Activated T-helper 9 cell treated with anti-CD3 and anti-CD28 coated beads, Interleukin-2, amount 50 U/mL, for 16 hours (primary cell): ENCODE results near the gene MRPS2.

Source experiments
- DNase-seq: peaks from one replicate; pipeline ENCODE4 v3.0.0-alpha.2; 2020; ENCODE audit warnings: low read depth

The MRPS2 gene

DNA sequence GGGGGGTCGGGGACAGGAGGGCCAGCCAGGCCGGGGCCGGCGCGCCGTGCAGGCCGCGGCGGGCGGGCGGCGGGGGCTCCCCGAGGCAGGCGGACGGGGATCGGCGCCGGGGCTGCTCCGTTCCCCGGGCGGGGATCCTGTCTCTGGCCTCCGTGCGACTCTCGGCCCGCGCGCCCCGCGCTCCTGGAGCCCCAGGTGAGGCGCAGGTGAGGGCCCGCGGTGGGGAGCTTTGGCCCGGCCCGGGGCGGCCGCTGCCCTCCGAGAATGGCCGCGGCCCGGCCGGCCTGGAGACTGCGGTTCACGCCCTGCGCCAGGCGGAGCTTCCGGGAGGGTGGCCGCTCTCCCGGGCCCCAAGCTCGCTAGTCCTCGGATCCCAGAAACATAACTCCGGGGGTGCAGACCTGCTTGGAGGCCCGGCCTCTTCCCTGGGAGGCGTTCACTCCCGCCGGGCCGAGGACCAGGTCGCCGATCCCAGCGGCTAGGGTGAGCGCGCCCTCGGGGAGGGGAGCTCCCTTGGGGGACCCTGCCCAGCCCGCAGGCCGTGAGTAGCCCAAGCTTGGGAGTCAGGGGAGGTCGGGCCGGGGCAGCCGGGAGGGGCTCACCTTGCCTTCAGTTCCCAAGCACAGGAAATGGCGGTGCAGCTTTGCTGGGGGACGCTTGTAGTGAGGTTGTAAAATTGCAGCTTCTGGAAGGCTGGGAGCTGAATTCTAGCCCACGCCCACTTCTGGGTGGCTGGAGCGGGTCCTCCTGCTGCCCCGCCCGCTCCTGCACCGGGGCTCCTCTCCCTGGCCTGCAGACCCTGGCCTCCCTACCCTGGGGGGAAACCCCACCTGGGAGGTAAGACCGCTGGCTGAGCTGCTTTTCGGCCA, 20.2 kb upstream of the MRPS2 start:
- no peak for DNase-seq

DNA sequence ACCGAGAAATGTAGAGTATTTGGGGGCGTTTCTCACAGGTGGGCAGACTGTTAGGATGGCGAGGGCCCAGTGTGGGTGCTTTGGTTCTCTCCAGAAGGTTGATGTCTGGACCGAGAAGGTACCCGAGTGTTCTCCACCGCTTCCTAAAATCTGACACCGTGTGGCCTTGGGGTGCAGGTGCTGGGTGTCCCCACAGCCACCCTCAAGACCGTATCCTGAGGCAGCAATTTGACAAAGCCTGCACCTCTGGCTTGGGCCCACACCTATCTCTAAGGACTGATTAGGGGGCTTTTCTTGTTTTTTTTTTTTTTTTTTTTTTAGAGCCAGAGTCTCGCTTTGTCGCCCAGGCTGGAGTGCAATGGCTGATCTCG, 19.6 kb upstream of the MRPS2 start:
- no peak for DNase-seq

DNA sequence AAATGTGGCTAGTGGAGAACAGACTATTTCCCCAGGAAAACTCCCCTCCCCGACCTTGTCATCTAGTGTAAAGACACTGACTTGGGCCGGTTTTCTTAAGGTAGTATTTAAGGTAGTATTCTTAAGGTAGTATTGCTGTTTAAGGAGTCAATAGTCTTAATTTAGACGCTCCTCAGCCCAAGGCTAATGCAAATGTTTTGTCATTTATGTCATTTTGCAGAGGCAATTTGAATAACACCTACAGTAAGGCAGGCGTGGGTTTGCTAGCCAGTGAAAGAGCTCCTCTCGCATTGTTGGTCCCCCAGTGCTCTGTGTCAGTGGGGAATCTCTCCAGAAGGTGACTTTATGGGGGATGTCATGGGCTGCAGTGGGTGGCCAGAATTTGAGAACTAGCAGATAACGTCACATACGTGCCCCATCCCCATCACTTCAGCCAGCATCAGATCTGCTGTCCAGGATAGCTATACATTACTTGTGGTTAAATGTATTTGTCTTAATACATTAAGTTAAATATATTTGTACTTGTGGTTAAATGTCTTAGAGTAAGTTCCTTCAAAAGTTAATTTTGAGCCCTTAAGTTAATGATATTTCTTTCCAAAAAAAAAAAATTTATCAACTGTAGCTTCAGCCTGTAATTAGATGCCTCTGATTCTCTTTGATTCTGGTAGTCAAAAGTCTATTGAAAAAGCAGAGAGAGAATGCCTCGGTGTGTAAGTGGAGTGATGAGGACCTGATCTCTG, 18.3 kb upstream of the MRPS2 start:
- no peak for DNase-seq

DNA sequence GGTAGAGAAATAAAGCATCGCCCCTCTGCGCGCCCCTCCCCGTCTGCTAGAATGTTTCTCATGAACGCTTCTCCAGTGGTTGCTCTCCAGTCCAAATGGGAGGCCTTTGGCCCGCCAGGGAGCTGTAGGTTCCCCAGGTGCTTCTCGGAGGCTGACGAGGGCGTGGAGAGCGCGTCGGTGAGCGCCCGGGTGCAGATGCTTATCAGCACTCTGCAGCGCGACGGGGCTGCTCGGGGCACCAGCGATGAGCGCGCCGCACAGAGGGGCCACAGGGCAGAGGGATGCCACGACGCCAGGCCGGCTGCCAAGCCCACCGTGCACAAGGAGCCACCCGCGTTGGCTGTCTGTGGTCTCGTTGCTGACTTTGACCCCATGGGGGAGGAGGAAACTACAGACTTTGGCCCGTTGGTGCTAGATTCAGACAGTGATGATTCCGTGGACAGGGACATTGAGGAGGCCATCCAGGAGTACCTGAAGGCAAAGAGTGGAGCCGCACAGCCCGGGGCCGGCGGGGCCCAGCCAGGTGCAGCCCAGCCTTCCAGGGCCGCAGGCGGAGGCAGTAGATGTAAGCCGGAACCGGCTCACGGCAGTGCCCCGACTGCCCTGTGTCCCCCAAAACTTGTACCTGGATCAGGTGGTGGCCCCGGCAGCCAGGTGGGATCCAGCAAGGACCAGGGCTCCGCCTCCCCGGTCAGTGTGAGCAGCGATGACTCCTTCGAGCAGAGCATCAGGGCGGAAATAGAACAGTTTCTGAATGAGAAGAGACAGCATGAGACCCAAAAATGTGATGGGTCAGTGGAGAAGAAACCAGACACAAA, 15.8 kb upstream of the MRPS2 start:
- DNase-seq: no peak

DNA sequence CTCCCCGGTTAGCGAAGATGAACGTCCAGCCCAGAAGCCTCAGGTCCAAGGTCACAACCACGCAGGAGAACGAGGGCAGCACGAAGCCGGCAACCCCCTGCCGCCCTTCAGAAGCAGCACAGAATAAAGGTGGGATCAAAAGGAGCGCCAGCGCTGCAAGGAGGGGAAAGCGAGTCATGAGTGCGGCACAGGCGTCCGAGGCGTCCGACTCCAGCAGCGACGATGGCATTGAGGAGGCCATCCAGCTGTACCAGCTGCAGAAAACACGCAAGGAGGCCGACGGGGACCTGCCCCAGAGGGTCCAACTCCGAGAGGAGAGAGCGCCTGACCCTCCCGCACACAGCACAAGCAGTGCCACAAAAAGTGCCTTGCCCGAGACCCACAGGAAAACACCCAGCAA, 15.1 kb upstream of the MRPS2 start:
- no peak for DNase-seq

DNA sequence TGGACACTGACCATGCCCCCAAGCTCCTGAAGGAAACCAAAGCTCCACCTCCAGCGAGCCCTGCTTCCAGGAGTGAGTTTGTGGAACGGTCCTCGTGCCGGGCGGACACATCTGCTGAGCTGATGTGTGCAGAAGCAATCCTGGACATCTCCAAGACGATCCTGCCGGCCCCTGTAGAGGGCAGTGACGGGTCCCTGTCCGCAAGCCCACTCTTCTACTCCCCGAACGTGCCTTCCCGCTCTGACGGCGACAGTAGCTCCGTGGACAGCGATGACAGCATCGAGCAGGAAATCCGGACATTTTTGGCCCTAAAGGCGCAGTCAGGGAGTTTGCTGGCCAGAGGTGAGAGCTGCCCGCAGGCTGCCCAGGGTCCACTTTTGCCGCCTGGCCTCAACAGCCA, 14.7 kb upstream of the MRPS2 start:
- no peak for DNase-seq

DNA sequence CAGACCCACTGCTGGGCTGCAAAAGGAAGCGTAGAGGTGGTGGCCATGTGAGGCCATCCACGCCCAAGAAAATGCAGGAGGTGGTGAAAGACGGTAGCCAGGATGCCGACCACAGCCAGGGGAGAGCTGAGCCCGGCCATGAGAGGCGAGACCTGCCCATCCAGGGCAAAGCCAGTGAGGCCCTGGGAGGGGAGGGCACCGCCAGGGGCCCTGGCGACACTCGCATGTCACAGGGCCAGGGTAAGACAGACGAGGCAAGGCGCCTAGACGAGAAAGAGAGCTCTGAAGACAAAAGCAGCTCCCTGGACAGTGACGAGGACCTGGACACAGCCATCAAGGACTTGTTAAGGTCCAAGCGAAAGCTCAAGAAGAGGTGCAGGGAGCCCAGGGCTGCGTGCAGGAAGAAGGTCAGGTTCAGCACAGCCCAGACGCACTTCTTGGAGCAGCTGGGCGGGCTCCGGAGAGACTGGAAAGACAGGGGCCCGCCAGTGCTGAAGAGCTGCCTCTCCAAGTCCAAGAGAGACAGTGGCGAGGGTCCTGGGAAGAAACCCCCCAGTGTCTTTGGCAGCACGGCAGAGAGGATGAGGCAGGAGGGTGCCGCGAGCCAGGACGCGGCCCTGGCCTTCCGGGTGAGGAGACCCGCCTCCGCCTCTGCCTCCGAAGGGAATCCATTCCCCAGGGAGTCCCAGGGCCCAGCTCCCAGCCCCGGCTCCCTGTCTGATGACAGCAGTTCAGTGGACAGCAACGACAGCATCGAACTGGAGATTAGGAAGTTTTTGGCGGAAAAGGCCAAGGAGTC, 14.0 kb upstream of the MRPS2 start:
- no peak for DNase-seq

DNA sequence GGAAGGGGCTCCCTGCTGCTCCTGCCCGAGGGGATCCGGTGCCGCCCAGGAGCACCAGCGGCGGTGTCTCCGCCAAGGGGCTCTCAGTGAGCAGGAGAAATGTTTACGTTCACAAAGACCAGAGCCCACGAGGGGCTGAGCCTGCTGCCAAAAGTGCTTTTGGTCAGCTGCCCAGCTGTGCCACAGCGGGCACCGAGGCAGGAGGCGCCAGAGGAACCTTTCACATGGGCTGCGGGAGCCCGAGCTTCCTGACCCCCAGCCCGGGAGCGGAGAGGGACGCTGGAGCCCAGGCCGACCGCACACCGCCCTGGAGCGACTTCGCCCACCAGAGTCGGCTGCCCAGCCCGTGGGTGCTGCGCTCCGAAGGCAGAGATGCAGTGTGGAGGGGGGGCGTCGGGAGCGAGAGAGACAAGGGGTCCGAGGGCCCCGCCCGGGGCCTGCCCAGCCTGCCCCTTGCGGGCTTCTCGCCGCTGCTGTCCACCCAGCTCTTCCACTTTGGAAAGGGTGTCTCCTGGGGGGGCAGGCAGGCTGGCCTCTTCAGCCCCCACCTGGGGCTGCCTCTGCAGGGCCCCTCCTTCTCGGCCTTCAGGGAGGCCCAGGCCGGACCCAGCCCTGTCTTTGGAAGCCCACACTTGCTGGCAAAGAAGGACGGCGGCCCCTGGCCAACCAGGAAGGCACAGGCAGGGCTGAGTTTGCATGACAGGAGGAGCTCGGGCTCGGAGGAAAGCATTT, 13.0 kb upstream of the MRPS2 start:
- no peak for DNase-seq

DNA sequence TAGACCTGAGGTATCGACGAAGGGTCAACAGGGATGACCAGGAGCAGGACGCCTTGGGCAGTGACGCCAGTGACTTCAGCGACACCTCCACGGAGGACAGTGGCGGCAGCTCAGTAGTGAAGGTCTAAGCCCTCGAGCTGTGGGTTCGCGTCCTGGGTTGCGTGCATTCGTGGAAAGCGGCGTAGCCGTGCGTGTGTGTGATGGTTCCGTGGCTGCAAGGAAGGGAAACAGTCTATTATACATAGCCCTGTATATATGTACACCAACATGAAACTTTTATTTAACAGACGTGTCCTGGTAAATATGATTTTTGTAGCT, 12.5 kb upstream of the MRPS2 start:
- no peak for DNase-seq

DNA sequence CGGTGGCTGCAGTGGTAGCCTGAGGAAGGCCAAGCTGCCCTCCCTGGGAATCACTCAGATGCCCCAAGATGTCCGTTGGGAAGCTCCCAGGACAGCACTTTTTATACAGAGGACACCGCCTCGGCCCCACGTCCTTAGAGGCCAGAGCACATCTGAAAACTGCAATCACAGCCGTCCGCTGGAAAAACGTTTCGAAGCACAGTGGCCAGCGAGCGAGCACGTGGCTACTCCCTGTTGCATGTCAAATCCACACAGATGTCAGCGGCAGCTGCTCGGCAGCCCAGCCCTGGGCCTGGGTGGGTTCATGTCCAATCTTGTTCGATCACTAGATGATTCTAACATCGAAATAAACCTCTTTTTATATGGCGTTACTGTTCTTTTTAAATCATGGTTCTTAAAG, 12.0 kb upstream of the MRPS2 start:
- DNase-seq: no peak

DNA sequence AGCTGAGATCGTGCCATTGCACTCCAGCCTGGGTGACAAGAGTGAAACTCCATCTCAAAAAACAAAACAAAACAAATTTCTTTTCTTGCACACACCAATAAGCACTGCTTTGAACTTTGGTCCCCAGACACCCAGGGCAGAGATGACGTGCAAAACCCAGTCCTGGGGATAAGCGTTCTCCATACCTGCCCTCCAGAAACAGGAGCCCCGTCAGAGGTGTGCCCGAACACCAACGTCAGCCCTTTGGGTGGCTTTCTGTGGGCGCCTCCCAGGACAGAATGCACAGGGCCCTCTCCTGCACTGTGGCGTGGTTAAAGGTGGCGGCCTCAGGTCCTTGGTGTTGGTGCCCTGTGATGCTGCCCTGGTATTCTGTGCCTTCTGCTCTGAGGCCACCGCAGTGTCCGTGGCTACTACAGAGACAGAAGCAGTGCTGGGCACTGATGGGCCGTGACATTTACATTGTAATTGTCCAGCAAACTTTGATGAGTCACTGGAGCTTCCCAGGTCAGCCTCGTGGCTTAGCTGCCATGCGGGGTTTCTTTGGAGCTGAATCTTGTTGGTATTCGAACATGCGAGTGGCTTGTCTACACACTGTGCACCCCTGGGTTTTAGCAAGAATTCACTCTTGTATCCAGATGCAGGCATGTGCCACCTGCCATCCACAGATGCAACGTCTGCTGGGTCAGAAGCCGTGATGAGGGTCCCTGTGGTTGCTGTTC, 11.1 kb upstream of the MRPS2 start:
- no peak for DNase-seq

DNA sequence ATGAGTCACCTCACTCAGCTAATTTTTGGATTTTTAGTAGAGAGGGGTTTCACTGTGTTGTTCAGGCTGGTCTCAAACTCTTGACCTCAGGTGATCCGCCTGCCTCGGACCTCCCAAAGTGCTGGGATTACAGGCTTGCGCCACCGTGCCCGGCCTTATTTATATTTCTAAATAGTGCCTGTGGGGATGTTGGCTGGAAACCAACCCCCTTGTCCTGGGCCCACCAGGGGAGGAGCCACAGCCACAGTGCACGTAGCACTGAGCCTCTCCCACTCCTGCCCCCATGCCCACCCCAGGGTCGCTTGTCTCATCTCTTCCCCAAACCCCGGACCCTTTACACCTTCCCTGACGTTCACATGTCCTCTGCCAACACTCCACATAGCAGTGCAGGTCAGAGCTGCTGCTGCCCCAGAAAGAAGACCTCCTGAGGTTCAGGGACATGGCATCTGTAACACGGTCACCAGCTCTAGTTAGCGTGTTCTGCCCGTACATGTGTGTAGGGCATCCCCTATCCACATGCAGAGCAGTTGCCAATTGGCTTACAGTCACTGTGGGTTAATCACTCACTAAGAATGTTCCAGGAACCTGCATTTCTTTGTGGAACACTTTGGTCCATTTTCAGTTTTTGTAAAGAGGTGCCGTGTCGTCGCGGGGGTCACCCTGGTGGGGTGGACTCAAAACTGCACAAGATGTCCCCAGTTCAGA, 10.2 kb upstream of the MRPS2 start:
- DNase-seq: no peak

DNA sequence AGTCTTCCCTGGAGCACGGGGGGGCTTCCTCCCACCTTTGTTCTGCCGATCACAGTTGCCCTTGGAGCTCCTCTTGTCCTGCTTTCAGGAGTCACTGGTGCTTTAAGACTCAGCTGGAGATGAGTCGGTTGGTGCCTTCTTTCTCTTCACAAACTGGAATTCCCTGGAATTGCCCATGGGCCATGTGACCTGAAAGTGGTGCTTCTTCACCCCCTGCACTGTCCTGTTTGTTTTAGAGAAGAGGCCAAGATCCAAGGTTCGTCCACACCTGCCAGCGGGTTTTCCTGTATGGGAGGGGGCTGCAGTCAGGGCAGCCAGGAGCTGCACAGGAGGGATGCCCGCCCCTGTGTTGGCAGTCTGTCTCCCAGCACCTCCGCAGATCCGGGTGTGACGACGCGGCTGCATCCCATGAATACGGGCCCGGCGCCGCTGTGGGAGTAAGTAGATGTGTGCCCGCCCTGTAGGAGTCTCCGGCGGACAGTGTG, 9.5 kb upstream of the MRPS2 start:
- DNase-seq: no peak

DNA sequence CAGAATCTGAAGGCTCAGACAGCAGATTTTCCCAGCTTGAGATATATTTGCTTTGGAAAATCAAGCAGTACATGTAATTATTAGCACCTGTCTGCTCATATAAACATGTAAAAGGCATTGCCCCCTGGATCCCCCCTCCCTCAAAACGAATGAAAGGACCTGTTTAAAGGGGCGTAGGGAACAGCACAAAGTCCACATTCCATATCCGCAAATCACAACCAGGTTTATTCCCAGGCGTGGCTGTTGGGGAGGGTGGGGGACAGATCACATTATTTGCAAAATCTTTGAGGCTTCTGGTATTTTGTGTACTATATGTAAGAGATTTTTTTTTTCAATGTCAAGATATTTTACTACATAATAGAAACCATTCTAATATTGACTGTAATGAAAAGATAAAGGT, 8.7 kb upstream of the MRPS2 start:
- no peak for DNase-seq

DNA sequence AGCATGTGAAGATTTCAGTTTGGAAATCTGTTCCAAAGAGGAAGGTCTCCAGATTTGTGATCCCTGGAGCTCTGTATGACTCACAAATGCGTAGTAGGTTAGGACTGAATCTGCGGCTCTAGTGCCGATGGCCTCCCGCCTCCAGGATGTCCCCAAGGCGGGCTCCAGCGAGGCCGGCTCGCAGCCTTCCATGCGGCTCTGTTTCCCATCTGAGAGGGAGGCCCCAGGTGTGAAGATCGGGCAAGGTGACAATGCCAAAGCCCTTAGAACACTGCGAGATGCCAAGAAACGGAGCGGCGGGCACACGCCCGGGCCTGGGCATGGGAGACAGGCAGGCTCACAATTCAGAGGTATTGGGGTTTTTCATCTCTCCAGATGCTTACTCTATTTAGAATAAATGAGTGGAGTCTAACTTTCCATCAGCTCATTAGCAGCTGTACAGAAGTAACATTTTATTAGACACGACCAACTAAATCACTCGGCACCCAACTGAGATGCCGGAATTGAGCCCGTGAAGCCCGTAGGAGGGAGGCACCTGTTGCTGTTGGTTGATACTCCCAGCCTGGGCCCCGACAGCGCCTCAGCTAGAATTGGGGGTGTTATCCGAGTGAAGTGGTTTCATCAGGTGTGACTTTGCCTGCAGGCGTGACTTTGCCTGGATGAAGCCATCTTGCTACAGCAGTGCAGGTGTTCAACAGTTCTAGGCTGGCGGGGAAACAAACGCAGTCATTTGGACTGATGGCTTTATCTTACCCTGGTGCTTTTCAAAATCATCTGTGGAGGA, 7.4 kb upstream of the MRPS2 start:
- DNase-seq: no peak

DNA sequence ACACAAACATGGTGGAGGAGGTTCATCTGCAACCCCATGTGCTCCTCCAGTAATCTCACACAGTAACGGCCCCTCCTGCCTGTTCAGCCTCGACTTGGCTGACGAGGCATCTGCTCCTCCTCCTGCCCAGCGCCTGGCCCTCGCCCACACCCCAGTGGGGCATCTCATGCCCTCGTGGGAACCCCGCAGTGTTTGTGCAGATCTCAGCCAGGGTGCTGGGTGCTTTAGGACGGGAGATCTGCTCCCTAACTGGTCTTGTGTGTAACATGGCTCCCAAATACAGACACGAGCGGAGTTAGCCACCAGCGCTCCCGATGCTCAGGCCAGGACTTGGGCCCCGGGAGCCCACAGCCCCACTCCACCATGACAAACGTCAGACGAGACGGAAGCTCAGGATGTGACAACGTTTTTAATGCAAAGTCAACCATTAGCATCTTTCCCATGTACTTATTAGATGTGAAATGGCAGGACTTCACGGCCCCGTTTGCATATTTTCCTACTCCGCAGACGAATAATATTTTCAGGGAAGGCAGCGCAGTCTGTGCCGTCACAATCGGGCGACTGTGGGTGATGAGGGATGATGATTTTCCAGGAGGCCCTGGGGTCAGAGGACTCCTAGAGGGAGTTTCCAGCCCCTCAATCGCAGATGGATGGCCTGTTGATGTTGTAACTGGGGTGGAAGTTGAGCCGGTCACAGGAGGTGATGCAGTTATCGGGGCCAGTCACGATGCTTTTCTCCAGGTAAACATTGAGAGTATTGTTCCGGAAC, 5.5 kb upstream of the MRPS2 start:
- DNase-seq: no peak

DNA sequence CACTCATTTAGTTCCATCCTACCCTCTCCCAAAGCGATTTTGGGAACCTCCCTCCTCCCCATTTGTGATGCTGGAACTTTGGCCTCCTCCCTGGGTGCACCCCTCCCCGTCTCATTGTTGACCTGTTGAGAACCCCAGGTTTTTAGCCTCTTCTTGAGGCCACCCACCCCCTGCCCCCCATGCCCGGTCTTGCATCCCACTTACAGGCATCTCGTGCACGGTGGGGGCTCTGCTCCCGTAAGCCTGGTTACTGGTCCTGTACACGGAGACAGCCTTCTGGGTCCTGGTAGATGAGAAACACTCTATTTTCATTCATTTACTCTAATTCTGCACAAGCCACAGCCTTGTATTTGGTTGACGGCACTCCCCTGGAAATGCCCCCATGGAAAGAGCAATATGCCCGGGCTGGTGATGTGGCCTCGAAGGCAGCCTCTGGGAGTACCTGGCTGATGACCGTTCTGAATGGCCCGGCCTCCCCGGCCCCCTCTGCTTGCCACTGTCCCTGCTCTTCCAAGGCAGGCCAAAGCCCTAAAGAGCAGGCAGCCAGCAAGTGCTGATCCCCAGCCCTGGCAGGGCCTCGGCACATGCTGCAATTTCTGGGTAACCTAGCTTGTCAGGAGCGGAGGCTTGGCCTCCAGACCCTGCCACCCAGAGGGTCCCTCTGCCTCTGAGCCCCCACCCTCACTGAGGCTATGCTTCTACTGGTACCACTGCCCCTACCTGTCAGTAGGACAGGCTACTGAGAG, 1.9 kb upstream of the MRPS2 start:
- DNase-seq: no peak
